Measurements from ENCODE around the gene ABCG4. TPM values are rescaled to one million over a fixed set of nuclear protein-coding genes. Genes with fewer than 3 reads are reported as not detected.

The ABCG4 gene
- total RNA-seq, 1 experiment from 2014 or later, result 1.9 TPM

GRCh38 chr11:119116235-119116594 is 32.6 kb upstream of the ABCG4 start:
- DNase-seq (ENCODE audit: low read depth, low spot score), result no peak
- intact Hi-C loops (cut with micrococcal nuclease), result no loop called here
- BruUV-seq (replicated peaks), result no TSS peak
- Histone ChIP-seq H3K4me2 (ENCODE audit: low read length) (no peak overlapping the region), H3K79me2 (ENCODE audit: insufficient read depth, low read length) (no peaks in the 10 kb centered on the region), H2AFZ (ENCODE audit: low read depth, low read length, poor library complexity, severe bottlenecking) (no peak overlapping the region), H3K9me3 (ENCODE audit: control insufficient read depth in 1 of 2, insufficient read depth in 1 of 2, low read depth in 1 of 2, low read length in 2 of 2) (no peaks in the 10 kb centered on the region), H3K36me3 (ENCODE audit: control insufficient read depth in 1 of 2, insufficient read depth in 2 of 2, low read length in 2 of 2) (peaks cover 11 to 19% of the 10 kb centered on the region in 2 experiments; a peak in 2 of 4 replicates), H3K27ac (ENCODE audit: low read depth, low read length) (no peak overlapping the region), H4K20me1 (ENCODE audit: insufficient read depth) (no peaks in the 10 kb centered on the region), H3K9me2 (ENCODE audit: insufficient read depth) (no peaks in the 10 kb centered on the region), H3K4me1 (ENCODE audit: control insufficient read depth in 1 of 2, insufficient read depth in 2 of 2, low read length in 2 of 2) (peaks cover 4 to 17% of the 10 kb centered on the region in 2 experiments; a peak in 3 of 4 replicates), H3K4me3 (replicated peaks in 1 of 2; ENCODE audit: low read depth in 1 of 2, low read length in 2 of 2) (no peak overlapping the region), H3K9ac (ENCODE audit: low read length) (no peak overlapping the region), H3K27me3 (ENCODE audit: insufficient read depth, low read length) (no peaks in the 10 kb centered on the region)
- no peak for ATAC-seq
- ChIA-PET CTCF (no interaction called here), RAD21 (ENCODE audit: low non-redundant PET in 1 of 2, low total read pairs in 2 of 2, uncharacterized antibody in 2 of 2, unreplicated experiment in 2 of 2) (no interaction called here), POLR2A (no interaction called here)
- TF ChIP-seq TCF7L2 (IDR thresholded peaks at IDR 0.05; ENCODE audit: borderline replicate concordance, extremely low read depth, insufficient read depth, insufficient read length) (no peak), EZH2 (IDR thresholded peaks at IDR 0.05) (no peak), SRF (IDR thresholded peaks at IDR 0.05; ENCODE audit: low read depth) (no peak), CBX3 (IDR thresholded peaks at IDR 0.05; ENCODE audit: low read depth) (no peak), ZBTB33 (IDR thresholded peaks at IDR 0.05; ENCODE audit: extremely low read depth, insufficient replicate concordance, low read length) (no peak), ZNF274 (IDR thresholded peaks at IDR 0.05; ENCODE audit: low read depth, low read length) (no peak), YY1 (IDR thresholded peaks at IDR 0.05; ENCODE audit: extremely low read depth, insufficient replicate concordance, low read depth, low read length) (no peak), ZFX (IDR thresholded peaks at IDR 0.05) (no peak), ELF1 (IDR thresholded peaks at IDR 0.05; ENCODE audit: borderline replicate concordance, low read depth) (no peak), CTCF (IDR thresholded peaks at IDR 0.05 in 2 of 3, conservative IDR thresholded peaks at IDR 0.05 in 1 of 3; ENCODE audit: borderline replicate concordance in 1 of 3, insufficient read depth in 1 of 3, low read depth in 2 of 3, low read length in 2 of 3) (no peak), POLR2A (IDR thresholded peaks at IDR 0.05; ENCODE audit: borderline replicate concordance, extremely low read depth, insufficient read depth, insufficient read length) (no peak), JUND (IDR thresholded peaks at IDR 0.05) (no peak)
